Suppressor macrophage (primary cell): ENCODE results near the gene NXN.
A peak's percentile ranks its signal among the peaks of the same experiment; 100 is the strongest.
"Not testable (repeated sequence)": the region's sequence is repeated elsewhere in the genome, so short reads cannot be mapped to it uniquely, and the experiment has no call there.

ENCODE experiments used
- DNase-seq, 4 experiments: peaks; one replicate each; pipeline ENCODE4 v3.0.0-alpha.2; 2020 to 2022

The NXN gene

DNA sequence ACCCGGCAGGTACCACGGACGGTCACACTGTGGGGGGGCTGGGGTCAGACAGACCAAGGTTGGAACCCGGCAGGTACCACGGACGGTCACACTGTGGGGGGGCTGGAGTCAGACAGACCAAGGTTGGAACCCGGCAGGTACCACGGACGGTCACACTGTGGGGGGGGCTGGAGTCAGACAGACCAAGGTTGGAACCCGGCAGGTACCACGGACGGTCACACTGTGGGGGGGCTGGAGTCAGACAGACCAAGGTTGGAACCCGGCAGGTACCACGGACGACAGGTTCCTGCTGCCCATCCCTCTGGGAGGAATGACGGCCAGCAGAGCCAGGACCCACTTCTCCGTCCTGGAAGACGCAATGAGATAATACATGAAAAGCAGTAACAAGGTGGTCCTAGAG, 27.0 kb downstream of the NXN start:
- DNase-seq = not testable (repeated sequence)

DNA sequence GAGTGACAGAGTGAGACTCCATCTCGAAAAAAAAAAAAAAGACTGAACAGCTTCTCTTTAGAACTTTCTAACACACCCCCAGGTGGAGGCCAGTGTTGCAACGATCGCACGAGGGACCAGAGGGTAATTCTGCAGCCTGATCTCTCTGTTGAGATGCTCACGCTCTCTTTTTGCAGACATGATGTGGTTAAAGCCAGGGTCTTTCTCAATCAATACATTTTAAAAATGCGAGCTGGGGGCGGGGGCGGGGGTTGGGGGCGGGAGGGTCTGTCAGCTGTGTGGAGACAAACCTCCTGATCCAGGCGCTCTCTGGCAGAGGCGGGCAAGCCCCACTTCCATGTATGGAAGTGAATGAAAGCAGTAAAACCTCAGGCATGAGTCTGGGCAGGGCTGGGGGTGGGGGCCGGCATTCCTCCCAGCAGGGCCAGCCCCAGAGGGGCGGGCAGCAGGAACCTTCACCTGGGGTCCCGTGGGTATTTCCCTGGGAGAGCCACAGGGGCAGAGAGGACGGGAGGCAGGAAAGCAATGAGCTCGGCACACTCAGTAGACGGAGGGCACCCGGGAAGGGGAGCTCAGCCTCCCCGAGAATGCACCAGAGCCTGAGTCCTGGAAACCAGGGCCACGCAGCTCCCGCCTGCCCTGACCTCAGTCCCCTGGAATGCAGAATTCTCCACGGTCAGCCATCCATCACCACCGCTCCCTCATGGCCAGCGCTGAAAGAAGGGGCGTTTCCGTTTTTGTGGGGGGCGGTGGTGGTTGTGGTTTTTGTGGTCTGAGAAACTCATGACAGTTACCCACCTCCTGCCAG, 28.0 kb downstream of the NXN start:
- DNase-seq = peak in 1 of 4 experiments; percentile 5

GRCh38 chr17:949623-950303, 29.8 kb downstream of the NXN start:
- no peak for DNase-seq

GRCh38 chr17:948284-948852, 31.2 kb downstream of the NXN start:
- DNase-seq = no peak

DNA sequence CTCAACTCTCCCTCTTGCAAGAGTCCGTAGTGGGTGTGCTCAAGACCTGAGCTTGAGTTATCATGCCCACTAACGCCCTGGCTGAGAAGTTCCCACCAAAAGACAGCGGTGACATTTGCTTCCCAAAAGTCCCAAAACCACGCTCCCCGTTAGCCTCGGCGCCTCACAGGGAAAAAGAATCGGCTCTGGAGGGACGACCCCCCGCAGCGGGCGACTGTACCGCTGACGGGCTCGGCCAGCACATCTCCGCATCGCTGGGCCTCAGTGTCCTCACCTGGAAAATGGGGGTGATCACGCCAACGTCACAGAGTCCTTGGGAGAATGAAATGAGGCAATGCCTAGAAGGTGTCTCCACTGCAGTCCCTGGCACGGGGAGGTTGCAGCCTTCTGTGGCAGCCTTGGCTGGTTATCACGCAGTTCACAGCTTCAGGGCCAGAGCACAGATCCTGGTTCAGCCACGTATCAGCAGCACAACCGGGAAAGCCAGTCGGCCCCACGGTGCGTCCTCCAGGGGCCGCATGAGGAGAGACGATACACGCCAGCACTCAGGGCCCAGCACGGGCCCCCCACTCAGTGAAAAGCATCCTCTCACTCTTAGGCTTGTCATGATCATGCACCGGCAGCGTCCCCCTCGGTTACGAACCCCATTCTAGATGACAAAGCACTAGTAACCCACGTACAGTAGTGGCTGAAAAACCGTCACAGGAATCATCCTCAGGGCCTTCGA, 32.9 kb downstream of the NXN start:
- no peak for DNase-seq

DNA sequence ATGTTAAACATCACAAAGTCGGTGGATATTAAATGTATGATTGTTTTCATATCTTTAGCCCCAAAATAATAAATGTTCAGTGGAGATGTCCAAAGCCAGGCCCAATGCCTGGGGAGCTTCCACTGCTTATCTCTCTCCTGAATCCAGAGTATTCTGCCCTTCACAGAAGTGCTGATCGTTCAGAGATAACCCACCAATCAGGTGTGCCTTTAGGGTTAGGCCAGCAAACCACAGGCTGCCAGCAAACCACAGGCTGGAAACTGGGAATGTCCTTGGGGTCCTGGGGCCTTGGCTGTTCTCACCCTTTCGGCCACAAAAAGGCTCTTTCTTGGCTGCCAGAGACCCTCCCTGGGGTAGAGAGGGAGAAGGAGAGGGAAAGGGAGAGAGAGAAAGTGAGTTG, 33.9 kb downstream of the NXN start:
- DNase-seq = no peak

DNA sequence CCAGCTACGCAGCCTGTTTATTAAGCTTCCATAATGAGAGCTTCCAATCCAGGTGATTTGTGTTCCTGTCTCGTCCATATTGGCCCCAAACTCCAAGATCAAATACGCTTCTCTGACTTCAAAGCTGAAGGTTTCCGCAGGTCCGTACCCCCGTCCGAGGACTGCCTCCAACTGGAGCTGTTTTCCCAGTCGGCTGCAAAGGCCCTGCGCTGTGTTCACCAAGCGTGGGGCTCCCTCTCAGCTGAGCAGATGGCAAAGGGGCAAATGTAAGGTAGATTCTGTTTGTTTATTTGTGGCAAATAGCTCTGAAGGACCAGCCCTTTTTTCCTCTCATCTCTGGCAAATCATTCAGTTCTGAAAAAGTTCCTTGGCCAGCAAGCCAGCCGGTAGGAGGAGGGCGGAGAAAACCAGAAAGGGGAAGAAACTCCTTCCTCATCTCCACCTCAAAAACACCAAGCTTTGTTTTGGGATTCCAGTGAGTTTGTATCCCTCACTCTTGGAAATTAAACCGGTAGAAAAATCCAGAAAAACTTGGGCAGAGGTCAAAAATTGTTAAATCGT, 35.2 kb downstream of the NXN start:
- peak; percentile 31 to 59 (median 46) for DNase-seq

DNA sequence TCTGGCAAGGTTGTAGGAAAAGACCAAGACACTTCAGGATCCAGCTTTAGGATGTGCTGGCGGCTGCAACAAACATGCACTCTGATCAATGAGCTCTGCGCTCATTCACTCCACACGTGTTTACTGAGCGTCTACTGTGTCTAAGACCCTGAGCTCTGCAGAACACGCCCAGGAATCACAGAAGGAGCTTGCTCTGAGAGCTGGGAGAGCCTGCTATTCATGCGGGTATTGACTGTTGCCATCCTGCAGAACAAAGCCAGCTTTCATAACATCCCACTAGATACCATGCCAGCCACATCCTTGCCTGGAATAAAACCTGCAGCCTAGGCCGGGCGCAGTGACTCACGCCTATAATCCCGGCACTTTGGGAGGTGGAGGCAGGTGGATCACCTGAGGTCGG, 44.1 kb downstream of the NXN start:
- DNase-seq = no peak

DNA sequence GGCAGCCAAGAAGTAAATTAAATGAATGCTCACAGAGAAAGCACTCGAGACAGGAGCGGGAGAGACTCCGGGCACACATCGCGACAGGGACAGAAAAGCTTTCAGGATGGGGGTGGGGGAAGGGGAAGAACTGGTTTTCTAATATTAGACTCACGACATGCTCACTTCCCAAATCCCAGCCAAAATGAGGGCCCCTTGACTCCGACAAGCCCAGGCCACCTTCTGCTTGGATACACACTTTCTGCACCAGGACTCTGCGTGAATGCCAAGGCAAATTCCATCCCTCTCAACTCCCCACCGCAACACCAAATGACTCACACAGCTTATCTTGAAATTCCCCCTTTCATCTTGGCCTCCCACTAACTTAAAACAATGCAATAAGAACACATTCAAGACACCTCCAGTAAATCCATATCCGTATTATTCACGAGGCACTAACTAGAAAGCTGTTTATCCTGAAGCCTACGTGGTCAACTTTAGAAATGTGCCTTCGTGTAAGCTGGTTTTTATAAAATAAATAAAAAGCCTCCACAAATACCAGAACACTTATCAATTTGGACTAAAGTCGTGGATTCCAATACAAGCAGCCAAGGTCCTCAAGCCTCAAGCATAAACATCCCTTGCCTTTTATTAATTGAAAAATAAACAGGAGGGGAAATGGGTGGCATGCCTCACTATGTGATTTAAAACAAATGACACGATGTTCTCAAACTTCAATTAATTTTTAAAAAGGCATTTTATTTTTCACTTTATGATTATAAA, 46.1 kb downstream of the NXN start:
- DNase-seq = no peak

DNA sequence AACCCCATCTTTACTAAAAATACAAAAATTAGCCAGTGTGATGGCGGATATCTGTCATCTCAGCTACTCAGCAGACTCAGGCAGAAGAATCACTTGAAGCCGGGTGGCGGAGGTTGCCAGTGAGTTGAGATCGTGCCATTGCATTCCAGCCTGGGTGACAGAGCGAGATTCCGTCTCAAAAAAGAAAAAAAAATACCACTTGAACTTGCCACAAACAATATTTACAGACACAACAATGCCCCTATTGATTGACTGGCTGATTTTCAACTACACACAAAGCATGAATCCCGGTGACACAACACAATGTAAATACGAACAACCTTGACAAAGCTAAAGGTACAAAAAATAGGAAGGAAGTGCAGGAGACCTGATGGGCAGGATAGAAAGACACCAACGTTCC, 49.3 kb downstream of the NXN start:
- DNase-seq = no peak

- no peak for DNase-seq
Measured at GRCh38 chr17:929586-929985, 50.0 kb downstream of the NXN start.

DNA sequence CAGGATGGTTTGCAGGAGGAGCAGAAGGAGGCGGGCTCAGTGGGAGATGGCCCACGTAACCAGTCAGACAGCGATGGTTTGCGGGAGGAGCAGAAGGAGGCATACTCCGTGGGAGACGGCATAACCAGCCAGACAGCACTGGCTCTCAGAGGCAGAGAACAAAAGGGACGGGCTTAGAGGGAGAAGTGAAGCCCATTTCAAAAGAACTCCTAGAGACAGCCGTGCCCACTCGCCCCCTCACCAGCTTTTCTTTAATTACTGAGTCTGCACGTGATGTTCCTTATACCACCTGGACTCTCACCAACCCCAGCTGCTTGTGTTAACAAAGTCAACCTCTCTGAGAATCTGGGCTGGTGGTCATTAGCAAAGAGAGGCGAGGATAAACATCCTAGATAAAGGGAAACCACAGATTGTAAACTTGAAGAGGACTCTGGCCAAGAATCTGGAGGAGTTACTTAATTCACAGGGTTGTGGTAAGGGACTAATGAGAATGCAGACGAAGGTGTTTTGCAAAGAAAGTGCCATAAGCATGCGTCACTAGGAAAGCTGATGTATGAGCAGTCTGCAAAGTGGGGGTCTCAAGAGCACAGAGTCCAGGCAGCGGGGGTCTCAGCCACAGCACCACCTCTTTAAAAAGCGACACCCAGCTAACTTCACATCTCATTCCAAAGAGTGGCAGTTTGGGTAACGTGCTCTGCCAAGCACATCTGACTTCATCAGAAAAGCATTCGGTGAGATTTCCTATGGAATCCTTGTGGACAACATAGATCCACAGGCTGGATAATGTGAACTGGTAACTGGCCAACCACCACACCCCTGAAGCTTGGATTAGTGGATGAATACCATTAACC, 51.7 kb downstream of the NXN start:
- no peak for DNase-seq

DNA sequence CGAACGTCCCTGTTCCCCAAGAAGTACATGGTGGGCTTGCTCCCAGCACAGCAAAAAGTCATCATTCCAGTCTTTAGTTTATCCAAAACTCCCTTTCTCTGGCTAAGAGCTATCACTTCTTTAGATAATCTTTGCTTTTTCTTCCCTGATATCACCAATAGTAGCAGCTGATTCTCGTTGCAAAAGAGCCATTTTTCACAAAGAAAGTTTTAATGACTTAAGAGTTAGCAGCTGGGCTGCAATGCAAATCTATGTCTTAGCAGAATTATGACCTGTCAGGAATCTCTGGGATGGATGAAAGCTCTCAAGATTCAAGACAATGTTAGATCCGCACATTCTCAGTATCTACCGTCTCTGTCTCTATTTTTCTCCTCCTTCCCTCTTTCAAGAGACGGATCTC, 53.8 kb downstream of the NXN start:
- DNase-seq = no peak

GRCh38 chr17:924711-925475, 54.7 kb downstream of the NXN start:
- DNase-seq = no peak

GRCh38 chr17:924306-924705, 55.3 kb downstream of the NXN start:
- DNase-seq = not testable (repeated sequence)

DNA sequence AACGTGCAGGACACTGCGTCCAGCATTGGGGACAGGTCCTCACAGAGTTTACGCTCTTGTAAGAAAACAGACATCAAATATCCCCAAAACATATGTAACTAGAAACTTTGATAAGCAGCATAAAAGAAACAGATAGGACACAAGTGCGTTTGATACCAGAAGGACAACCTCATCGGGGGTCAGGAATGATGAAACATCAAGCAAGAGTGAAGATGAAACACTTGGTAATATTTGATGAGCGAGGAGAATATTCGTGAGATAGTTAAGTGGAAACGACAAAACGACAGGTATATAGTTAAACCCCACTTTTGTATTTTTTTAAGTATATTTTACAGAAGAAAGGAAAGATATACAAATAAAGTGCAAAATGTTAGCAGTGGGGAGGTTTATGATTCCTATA, 55.9 kb downstream of the NXN start:
- no peak for DNase-seq

GRCh38 chr17:921161-921560, 58.4 kb downstream of the NXN start:
- DNase-seq = no peak

GRCh38 chr17:920190-920589, 59.4 kb downstream of the NXN start:
- DNase-seq = no peak

GRCh38 chr17:917941-918740, 61.4 kb downstream of the NXN start:
- DNase-seq = no peak
